ENCODE measurements around the gene PIK3R6. TPM values are rescaled to one million over a fixed set of nuclear protein-coding genes. Genes with fewer than 3 reads are reported as not detected.

PIK3R6 gene
- total RNA-seq, 4 donors from 2014 or later: 0.56 to 3.5 (median 1.5) TPM

- TF ChIP-seq, protein P1, sequence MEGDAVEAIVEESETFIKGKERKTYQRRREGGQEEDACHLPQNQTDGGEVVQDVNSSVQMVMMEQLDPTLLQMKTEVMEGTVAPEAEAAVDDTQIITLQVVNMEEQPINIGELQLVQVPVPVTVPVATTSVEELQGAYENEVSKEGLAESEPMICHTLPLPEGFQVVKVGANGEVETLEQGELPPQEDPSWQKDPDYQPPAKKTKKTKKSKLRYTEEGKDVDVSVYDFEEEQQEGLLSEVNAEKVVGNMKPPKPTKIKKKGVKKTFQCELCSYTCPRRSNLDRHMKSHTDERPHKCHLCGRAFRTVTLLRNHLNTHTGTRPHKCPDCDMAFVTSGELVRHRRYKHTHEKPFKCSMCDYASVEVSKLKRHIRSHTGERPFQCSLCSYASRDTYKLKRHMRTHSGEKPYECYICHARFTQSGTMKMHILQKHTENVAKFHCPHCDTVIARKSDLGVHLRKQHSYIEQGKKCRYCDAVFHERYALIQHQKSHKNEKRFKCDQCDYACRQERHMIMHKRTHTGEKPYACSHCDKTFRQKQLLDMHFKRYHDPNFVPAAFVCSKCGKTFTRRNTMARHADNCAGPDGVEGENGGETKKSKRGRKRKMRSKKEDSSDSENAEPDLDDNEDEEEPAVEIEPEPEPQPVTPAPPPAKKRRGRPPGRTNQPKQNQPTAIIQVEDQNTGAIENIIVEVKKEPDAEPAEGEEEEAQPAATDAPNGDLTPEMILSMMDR (IDR thresholded peaks at IDR 0.05): no peak
- ATAC-seq (ENCODE audit: low FRiP score): no peak
- DNase-seq (ENCODE audit: low spot score): no peak
Measured at GRCh38 chr17:8910969-8911604, 43.6 kb upstream of the PIK3R6 start.

DNA sequence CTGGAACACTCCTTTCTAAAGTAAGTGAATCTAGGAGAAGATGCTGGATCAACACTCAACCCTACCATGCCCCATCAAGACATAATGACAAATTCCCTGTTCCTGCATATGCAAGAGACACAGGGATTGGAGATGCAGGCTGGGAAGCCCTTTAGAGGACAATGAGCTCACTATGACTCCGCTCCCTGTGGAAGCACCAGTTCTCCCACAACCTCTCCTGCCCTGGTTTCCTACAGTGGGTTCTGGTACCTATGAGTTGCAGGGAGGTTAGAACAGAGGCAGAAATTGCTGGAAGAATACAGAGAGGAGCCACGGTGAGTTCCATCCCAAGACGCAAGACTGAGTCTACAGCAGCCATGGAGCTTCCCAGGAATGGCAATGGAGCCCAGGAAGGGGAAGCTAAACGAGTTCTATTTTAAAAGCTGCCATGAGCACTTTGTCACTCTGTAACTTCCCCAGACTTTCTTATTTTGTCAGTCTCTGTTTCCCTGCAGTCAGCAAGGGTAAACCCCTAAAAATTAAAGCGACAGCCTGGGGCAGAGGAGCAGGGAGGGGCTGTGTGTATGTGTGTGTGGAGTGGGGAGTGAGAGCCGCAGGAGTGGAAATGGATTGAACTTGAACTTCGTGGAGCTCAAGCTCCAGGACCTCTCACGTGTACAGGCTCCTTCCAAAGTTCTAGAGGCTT, 42.3 kb upstream of the PIK3R6 start:
- TF ChIP-seq, protein P1 (IDR thresholded peaks at IDR 0.05): no peak
- DNase-seq (ENCODE audit: low spot score) (no peak), ATAC-seq (ENCODE audit: low FRiP score) (no peak)

GRCh38 chr17:8905331-8905730, 37.9 kb upstream of the PIK3R6 start:
- no peak for ATAC-seq (ENCODE audit: low FRiP score)
- no peak for DNase-seq (ENCODE audit: low spot score)
- TF ChIP-seq, protein P1 (IDR thresholded peaks at IDR 0.05): no peak

DNA sequence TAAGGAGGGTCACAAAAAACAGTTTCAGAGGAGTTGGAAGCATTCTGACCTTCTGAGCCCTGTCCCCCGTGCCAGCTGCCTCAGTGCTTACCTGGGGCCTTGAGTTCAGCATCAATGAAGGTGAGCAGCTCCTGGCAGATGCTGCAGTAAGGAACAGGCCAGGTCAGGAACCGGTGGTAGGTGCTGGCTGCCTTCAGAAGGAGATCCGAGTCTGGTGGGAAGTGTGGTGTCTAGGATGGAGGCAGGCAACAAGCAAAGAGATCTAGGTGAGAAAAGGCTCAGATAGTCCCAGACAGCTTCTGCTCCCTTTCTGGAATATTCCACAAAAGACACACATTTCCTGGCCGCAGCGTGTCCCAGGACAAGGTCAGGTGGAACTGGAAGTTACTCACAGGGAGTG, 37.2 kb upstream of the PIK3R6 start:
- DNase-seq (ENCODE audit: low spot score) (no peak), ATAC-seq (ENCODE audit: low FRiP score) (no peak)
- TF ChIP-seq, protein P1 (IDR thresholded peaks at IDR 0.05): no peak

DNA sequence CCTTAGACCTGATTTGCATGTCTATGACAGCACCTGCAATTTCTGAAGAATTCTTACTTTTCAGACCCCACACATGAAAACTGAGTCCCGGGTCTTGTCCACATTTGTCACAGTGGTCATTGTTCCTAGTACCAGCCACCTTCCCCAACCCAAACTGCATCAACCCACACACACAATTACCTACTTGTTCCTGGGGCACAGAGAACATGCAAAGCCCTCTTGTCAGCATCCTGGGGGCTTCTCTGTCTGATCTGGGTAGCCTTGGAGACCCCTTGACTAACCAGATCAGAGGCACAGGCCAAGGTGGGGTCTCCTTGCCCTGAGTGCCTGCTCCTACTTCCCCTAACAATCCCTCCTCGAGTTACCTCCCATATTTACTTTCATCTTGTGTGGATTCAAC, 36.7 kb upstream of the PIK3R6 start:
- DNase-seq (ENCODE audit: low spot score) (no peak), ATAC-seq (ENCODE audit: low FRiP score) (no peak)
- TF ChIP-seq, protein P1 (IDR thresholded peaks at IDR 0.05): no peak

GRCh38 chr17:8900626-8901585, 33.4 kb upstream of the PIK3R6 start:
- ATAC-seq (ENCODE audit: low FRiP score) (no peak), DNase-seq (ENCODE audit: low spot score) (no peak)
- TF ChIP-seq, protein P1 (IDR thresholded peaks at IDR 0.05): no peak
